Activated gamma-delta T cell (primary cell): ENCODE measurements around the gene PNKD.
"Not testable (repeated sequence)": the region's sequence is repeated elsewhere in the genome, so short reads cannot be mapped to it uniquely, and the experiment has no call there.

Source experiments
- DNase-seq: peaks from one replicate; lab custom pipeline; 2025; lab: John Stamatoyannopoulos, UW

The PNKD gene

DNA sequence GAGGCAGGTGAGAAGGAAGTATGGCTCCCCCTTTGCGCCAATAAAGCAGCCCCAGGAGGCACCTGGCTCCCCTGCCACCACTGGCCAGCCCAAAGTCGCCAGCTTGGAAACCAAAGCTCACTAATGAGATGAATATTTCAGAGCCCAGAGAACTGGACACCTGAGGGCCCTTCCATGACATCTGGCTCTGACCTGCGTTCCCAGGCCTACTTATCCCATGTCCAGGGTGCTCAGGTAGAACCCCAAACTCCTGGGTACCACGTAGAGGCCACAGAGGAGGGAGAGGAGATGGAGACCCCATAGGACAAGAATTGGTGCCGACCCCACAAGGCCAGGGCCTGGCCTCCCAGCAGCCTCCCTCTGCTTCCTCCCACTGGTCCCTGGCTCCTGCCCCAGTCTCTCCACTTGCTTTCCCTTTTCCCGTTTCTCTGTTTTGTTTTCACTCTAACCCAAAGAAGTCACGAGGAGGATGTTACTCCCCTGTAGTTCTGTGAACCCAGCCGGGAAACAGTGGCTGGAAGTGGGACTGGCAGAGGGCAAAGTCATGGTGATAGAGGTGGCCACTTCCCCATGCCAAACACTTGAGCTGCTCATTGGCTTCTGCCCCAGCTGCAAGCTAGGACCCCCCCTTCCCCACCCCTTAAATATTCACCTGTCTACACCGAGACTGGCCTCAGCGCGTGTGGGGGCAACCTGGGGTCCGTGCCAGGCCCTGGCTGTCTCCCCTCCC lies 21.2 kb downstream of the PNKD start:
- no peak for DNase-seq

- peak; percentile 64 for DNase-seq
Observed at GRCh38 chr2:218292048-218293014, 22.0 kb downstream of the PNKD start, which contains the start of gene TMBIM1. TSS of gene TMBIM1 (minus strand) at chr2:218292503. CDS start at chr2:218282141, 10,362 bp downstream.

DNA sequence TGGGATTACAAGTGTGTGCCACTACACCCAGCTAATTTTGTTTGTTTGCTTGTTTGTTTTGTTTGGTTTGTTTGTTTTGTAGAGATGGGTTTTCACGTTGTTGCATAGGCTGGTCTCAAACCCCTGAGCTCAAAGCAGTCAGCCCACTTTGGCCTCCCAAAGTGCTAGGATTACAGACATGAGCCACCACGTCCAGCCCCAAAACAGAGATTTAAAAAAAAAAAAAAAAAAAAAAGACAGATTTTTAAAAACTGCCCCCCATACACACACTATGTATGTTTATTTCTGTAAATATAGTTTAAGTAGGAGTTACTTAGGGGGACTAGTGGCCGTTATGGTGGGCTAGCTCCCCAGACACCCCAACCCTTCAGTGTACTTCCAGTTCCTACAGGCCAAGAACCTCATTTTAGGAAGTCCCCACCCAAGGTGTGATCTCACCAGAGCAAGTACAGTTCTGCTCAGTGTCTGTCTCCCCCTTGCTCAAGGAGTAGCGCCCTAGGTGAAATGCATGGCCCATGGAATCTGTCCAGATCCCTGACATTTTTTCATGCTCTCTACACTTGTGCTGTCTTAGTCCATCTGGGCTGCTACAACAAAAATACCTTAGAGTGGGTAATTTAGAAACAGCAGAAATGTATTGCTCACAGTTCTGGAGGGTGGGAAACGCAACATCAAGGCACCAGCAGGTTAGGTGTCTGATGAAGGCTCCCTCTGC lies 23.6 kb downstream of the PNKD start:
- no peak for DNase-seq

DNA sequence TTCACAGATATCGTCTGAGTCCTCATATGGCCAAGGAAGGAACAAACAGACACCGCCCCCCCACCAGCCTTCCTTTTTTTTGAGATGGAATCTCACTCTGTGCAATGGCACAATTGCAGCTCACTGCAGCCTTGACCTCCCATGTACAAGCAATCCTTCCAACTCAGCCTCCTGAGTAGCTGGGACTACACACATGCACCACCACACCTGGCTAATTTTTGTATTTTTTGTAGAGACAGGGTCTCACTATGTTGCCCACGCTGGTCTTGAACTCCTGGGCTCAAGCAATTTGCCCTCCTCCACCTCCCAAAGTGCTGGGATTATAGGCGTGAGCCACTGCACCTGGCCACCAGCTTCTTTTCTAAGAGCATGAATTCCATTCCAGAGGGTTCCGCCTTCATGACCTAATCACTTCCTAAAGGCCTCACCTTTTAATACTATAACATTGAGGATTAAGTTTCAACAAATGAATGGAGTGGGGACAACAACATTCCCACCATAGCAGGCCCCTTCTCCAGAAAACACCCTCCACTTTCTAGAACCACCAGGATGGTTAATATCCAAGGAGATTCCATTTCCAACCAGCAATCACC lies 24.2 kb downstream of the PNKD start:
- no peak for DNase-seq

GRCh38 chr2:218295029-218295428 lies 24.7 kb downstream of the PNKD start:
- no peak for DNase-seq

- DNase-seq, result no peak
Observed at GRCh38 chr2:218296200-218296599, 25.9 kb downstream of the PNKD start.

- DNase-seq, result no peak
Observed at GRCh38 chr2:218296847-218297246, 26.5 kb downstream of the PNKD start.

- no peak for DNase-seq
Observed at GRCh38 chr2:218298314-218298875, 28.1 kb downstream of the PNKD start.

- no peak for DNase-seq
Observed at GRCh38 chr2:218300141-218300540, 29.8 kb downstream of the PNKD start.

DNA sequence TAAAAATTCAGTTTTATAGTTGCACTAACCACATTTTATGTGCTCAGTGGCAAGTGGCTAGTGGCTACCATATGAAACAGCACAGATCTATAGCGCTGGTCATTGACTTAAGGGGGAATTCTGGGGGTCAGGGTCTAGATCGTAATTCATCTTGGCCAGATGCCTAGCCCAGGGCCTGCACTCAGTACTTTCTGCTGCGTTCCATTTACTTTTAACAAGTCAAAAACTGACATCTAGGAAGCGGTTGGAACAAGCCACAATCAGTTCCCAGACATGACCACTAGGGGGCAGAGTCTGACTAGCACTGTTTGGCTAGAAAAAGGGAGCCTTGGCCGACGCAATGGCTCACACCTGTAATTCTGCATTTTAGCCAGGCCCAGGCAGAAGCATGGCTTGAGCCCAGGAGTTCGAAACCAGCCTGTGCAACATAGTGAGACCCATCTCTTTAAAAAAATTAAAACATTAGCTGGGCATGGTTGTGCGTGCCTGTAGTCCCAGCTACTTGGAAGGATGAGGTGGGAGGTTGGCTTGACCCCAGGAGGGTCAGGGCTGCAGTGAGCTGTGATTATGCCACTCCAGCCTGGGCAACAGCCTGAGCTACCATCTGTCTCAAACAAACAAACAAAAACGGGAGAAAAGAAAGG lies 31.0 kb downstream of the PNKD start:
- DNase-seq, result no peak

GRCh38 chr2:218305383-218305782 lies 35.1 kb downstream of the PNKD start:
- DNase-seq, result no peak

- DNase-seq, result no peak
Observed at GRCh38 chr2:218306184-218306920, 36.0 kb downstream of the PNKD start.

DNA sequence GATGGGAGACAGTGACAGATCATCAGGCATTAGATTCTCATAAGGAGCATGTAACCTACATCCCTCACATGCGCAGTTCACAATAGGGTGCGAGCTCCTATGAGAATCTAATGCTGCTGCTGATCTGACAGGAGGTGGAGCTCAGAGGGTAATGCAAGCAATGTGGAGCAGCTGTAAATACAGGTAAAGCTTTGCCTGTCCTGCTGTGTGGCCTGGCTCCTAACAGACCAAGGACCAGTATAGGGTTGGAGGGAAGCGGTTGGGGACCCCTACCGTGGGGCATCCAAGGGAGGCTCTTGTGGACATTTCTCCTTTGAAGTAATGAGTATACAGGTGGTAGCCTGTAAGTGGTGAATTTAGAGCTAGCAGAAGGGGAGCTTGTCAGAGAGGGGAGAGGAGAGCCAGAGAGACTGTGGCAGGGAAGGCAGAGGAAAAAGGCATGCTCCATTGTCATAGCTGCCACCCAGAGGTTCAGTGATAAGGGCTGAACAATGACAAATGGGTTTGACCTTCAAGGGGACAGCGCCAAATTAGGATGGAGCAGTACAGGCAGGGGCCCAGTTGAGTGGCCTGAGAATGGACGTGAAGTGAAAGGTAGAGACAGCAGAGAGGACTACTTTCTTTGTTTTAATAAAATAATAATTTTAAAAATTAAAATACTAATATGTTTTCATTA lies 37.2 kb downstream of the PNKD start:
- no peak for DNase-seq

- DNase-seq, result no peak
Observed at GRCh38 chr2:218310853-218311540, 40.7 kb downstream of the PNKD start.

GRCh38 chr2:218311541-218312266 lies 41.4 kb downstream of the PNKD start:
- not testable (repeated sequence) for DNase-seq

DNA sequence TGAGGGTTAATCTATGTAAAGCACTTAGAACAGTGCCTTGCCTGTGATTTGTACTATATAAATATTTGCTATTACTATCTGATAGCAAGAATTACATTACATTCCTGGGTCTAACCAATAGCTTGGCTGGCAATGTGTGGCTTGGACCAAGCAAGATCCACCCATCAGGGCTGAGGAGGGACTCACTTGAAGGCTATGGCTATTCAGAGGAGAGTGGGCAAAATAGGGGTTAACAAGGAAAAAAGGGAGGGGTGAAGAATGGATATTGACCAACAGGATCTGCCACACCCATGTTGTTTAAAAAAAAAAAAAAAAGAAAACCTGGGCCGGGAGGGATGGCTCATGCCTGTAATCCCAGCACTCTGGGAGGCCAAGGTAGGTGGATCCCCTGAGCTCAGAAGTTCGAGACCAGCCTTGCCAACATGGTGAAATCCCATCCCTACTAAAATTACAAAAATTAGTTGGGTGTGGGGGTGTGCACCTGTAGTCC lies 42.0 kb downstream of the PNKD start:
- no peak for DNase-seq

GRCh38 chr2:218313356-218313755 lies 43.0 kb downstream of the PNKD start:
- DNase-seq, result no peak

DNA sequence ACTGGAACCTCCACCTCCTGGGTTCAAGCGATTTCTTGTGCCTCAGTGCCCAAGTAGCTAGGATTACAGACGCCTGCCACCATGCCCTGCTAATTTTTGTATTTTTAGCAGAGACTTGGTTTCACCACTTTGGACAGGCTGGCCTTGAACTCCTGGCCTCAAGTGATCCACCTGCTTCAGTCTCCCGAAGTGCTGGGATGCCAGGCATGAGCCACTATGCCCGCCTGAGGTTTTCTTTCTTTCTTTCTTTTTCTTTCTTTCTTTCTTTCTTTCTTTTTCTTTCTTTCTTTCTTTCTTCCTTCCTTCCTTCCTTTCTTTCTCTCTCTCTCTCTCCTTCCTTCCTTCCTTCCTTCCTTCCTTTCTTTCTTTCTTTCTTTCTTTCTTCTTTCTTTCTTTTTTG lies 44.4 kb downstream of the PNKD start:
- not testable (repeated sequence) for DNase-seq
